AG10803 (cell line): ENCODE data around the gene PROB1.

ENCODE experiments used
- DNase-seq: peaks from one replicate; pipeline ENCODE4 v3.0.0; 2010; ENCODE audit warnings: low read depth
- H3K4me3 ChIP-seq: 2 replicates; pipeline ENCODE4 v1.5.1; 2011; ENCODE audit warnings: mild to moderate bottlenecking, low read length, control low read depth
- TF ChIP-seq, protein P1 (sequence below): conservative IDR thresholded peaks from 2 replicates; pipeline ENCODE4 v1.5.1; 2011; ENCODE audit warnings: mild to moderate bottlenecking, low read length, control low read depth, inconsistent platforms

The PROB1 gene

DNA sequence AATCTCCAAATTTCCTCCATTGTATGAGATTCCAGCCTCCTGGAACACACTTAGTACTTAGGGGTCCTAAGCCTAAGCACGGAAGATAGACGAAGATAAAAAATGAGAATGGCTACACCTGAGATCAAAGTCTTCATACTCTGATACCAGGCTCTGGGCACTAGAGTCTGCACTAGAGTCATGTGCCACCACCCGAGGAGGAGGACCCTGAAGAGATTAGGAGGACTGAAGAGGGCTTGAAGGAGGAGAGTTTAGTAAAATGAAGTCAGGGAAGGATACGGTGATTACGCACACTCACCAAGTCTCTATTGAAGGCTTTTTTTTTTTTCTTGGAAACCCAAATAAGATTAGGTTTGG lies 9.6 kb upstream of the PROB1 start:
- peak overlapping the region; percentile 47 for H3K4me3 ChIP-seq
- TF ChIP-seq, protein P1, sequence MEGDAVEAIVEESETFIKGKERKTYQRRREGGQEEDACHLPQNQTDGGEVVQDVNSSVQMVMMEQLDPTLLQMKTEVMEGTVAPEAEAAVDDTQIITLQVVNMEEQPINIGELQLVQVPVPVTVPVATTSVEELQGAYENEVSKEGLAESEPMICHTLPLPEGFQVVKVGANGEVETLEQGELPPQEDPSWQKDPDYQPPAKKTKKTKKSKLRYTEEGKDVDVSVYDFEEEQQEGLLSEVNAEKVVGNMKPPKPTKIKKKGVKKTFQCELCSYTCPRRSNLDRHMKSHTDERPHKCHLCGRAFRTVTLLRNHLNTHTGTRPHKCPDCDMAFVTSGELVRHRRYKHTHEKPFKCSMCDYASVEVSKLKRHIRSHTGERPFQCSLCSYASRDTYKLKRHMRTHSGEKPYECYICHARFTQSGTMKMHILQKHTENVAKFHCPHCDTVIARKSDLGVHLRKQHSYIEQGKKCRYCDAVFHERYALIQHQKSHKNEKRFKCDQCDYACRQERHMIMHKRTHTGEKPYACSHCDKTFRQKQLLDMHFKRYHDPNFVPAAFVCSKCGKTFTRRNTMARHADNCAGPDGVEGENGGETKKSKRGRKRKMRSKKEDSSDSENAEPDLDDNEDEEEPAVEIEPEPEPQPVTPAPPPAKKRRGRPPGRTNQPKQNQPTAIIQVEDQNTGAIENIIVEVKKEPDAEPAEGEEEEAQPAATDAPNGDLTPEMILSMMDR, result no peak
- no peak for DNase-seq

- DNase-seq, result peak; percentile 97
- H3K4me3 ChIP-seq, result peak within 1 kb of the TSS; percentile 79
- TF ChIP-seq, protein P1, result no peak
These were observed 9.0 kb upstream of the PROB1 start, which contains the start of gene SPATA24 for GRCh38 chr5:139403787-139404483. Gene SPATA24 (minus strand): TSS chr5:139404089. CDS start chr5:139404060, 29 bp downstream.

DNA sequence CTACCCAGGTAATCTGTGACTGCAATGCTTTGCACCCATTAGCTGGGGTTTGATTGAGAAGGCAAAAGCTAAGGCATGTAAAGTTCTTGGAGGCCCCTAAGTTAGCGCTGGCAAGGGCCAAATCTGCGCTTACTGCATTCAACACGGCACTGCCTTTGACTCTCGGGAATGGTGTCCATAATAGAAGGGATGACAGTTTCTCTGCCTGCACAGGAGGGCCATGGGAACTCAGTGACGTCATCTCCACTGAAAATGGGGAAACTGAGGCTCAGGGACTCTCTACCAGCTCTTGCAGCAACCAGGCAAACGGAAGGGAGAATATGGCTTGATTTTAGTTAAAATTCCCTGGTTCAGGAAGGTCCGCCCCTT lies 8.5 kb upstream of the PROB1 start:
- peak overlapping the region; percentile 79 for H3K4me3 ChIP-seq
- DNase-seq, result no peak
- TF ChIP-seq, protein P1, result no peak

DNA sequence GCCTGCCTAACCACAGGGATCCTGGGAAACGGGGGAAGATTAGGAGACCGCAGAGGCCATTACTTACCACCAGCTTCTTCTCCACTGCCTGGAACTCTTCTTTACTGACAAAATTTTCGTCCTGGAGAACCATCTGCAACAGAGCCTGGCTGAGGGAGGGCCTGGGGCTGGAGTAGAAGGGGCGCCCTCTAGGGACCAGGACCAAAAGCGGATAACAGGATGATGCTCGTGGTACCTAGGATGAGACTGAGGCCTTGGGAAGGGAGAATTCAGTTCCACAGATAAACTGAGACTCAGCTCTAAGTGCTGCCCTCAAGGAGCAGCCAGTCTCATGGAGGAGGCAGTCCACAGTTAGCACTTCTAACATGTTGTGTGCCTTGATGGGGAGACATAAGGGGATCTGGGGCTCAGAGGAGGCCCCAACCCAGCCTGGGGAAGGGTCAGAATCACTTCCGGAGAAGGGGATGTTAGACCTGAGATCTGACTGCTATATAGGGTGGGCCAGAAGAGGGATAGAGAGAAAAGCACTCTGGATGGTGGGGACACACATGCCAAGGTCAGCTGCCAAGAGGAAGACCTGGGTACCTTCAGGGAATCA lies 7.8 kb upstream of the PROB1 start:
- TF ChIP-seq, protein P1, result peak; percentile 29; the same call in 1 of the 2 replicates
- no peak overlapping the region for H3K4me3 ChIP-seq
- no peak for DNase-seq

- H3K4me3 ChIP-seq, result no peak overlapping the region
- TF ChIP-seq, protein P1, result no peak
- DNase-seq, result no peak
These were observed 6.6 kb upstream of the PROB1 start for GRCh38 chr5:139401546-139401945.

DNA sequence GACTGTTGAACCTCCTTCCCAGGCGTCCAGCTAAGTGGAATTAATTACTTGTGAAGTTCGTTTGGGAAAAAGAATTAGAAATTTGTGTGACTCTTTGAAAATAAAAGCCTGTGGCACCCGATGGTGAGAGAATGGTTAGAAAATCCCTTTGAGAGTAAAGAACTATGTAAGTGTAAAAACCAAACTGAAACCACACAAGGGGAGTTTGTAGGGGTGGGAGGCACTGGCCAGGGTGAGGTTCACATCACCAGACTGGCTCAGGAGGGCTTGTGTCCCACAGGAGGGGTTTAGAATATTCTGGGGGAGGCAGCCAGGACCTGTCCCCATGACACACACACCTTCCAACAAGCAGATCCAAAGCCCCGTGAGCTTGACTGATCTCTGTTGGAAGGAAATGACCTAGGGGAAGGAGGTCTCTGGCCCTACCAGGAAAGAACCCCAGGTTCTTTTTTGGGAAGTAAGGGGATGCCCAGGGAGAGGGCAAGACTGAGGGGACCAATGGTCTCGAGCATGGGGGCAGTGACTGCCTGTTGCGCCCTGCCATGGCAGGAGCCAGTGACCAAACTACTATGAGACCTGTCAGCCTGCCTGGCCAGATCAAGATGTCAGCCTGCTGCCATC lies 4.7 kb upstream of the PROB1 start:
- H3K4me3 ChIP-seq, result no peak overlapping the region
- DNase-seq, result no peak
- TF ChIP-seq, protein P1, result no peak

DNA sequence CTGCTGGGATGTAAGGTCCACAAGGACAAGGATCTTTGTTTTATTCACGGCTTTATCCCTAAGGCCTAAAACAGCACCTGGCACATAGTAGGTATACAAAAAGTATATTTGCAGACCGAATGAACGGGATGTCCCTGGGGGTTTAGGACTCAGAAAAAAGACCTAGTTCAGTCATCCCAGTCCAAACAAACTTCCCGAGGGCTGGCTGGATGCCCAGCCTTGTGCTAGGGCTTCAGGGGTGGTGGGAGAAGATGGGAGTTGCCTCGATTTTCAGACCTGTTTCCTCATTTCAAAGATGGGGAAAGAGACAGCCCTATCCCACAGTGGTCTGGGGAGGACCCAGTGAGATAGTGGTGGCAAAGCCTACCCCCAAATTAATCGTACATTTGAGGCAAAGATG lies 3.0 kb upstream of the PROB1 start:
- TF ChIP-seq, protein P1, result no peak
- no peak overlapping the region for H3K4me3 ChIP-seq
- DNase-seq, result no peak
